HG03457 (cell line): ENCODE data around the gene TTBK1.

Experiments used
- ATAC-seq: cut with Tn5 transposase; IDR thresholded peaks from one replicate; pipeline ENCODE4 v1.9.1; 2021; ENCODE audit warnings: moderate number of reproducible peaks; ENCODE audit not compliant: unreplicated experiment

The TTBK1 gene

DNA sequence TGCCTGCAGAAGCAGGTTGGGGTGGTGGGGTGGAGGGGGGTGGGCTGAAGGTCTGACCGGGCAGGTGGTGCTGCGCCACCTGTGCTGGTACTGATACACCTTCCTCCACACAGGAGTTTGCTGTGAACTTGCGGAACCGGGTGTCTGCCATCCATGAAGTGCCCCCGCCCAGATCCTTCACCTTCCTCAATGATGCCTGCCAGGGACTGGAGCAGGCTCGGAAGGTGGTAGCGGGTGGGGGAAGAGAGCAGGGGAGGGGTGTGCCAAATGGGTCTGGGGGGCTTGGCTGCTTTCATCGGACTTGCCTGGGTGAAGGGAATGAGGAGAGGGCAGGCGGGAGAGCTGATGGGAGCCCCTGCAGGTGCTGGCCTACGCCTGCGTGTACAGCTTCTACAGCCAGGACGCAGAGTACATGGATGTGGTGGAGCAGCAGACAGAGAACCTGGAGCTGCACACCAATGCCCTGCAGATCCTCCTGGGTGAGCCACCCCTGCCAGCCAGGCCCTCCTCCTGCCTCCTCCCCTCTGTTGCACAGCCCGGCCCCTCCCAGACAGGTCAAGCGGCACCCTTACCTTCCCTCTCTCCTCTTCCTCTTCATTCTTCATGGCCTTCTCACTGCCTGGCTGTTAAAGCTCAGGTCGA, 20.7 kb upstream of the TTBK1 start:
- no peak for ATAC-seq

DNA sequence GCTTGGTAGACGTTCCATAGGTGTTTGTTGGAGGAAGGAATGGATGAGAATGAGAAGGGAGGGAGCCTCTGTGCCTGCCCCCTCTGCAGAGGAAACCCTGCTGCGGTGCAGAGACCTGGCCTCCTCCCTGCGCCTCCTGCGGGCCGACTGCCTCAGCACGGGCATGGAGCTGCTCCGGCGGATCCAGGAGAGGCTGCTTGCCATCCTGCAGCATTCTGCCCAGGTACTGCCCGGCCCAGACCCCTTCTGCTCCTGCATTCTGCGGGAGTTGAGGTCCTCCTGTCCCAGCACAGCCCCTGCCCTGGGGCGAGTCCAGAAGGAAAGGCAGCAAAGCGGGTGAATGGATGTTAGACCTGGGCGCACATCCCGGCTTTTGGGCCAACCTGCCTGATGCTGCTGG, 20.1 kb upstream of the TTBK1 start:
- ATAC-seq, result no peak

DNA sequence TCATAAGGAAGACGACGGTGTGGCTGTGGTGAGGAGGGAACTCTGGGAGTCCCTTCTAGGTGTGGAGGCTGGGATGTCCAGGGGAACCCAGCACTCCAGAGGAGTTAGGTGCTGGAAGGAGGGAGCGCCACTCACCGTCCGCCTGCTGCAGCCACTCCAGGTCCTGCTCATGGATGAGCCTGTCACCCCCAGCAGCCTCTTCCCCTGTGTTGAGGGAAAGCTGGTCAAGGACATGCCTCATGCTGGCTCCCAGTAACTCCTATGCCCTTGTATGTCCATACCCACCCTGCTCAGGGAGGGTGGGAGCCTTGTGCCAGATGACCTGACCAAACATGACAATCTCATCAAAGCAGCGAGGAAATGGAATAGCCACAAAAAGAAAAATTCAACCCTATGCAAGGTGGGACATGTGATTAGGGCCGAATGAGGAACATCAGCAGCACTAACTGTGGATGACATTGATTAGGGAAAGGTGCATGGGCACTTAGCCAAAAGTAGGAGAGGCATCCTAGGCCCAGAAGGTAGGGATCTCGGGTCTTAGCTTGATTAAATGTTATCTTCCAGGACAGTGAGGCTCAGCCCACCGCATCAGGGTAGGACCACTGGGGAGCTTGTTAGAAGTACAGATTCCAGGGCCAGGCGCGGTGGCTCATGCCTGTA, 17.0 kb upstream of the TTBK1 start:
- ATAC-seq, result no peak

DNA sequence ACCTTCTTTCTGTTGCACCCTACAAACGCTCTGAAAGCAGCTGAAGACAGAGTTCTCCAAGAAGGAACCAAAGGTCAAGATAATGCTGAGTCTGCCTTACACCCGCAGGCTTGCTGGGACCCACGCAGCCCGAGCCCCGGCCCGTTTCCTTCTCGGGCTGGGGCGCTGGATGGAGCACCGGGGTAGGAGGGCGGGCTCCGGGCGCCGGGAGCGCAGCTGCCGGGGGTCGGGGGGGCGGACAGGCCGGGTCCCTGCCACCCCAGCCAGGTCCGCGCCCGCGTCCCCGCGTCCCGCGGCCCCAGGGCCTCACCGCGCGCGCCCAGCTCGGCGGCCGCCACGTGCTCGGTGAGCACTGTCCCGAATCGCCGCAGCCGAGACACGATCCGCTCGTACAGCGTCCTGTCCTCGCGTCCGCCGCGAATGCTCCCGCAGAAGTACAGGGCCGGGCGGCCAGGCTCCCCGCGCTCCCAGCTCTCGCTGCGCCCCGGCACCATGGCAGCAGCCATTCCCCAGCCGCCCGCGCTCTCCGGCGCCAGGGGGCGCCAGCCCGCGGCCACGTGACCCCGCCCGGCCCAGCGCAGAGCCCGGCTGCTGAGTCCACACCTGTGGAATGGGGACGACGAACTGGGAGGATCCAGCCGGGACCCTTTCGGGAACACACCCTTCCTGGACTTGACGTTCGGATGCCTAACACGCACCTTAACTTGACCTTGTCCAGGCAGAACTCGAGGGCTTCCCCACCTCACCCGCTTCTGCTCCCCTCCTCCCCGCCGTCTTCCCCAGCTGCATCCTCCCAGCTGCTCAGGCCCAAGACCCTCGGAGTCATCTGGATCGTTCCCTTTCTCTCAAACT, 14.1 kb upstream of the TTBK1 start, which contains the start of gene DNPH1:
DNPH1 (minus strand) TSS at position 531 of the 852 bp plus-strand sequence; CDS start at position 506, 25 bp downstream.
- peak; percentile 49 for ATAC-seq

DNA sequence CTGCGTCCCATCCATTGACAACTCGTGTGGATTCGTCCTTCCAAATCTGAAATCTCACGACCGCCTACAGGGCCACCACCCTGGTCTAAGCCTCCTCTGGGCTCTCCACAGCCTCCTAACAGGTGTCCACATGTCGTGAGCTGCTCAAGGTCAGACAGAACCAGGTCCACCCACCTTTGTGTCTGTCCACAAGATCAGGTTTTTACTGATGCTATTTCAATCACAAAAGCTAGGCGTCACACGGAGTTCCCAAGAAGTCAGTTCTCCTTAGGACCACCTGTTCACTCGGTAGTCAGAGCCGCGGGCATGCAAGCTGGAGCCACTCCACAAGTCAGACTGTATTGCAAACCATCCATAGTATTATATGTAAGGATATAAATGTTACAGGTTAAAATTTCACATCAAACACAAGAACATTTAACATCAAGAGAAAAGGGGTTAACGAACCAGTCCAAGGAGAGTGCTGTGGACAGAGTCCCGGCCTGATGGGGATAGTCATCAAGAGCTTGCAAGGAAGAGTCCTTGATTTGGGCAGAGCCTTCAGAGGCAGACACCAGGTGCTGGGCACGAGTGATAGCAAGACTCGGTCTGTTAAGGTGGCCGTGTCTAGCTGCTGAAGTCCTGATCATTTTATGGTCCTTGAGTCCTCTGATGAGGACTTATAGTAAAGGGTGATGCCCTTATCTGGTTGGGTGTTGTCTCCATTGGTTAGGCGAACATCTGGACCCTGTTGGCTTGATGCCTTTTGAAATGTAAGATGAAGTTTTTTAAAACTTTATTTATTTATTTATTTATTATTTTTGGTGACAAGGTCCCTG, 13.3 kb upstream of the TTBK1 start:
- no peak for ATAC-seq

DNA sequence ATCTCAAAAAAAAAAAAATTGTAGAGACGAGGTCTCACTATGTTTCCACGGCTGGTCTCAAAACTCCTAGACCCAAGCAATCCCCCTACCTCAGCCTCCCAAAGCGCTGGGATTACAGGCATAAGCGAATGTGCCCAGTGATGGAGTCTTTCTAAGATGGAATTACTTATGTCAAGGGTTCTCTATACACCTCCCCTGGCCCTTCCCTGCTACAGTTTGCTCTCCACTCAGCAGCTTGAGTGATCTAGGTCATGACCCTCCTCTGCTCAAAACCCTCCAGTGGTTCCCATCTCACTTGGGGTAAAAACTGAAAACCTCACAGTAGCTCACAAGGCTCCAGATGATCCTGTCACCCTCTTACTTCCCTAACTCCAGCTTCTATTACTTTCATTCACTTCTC, 12.2 kb upstream of the TTBK1 start:
- ATAC-seq, result no peak

DNA sequence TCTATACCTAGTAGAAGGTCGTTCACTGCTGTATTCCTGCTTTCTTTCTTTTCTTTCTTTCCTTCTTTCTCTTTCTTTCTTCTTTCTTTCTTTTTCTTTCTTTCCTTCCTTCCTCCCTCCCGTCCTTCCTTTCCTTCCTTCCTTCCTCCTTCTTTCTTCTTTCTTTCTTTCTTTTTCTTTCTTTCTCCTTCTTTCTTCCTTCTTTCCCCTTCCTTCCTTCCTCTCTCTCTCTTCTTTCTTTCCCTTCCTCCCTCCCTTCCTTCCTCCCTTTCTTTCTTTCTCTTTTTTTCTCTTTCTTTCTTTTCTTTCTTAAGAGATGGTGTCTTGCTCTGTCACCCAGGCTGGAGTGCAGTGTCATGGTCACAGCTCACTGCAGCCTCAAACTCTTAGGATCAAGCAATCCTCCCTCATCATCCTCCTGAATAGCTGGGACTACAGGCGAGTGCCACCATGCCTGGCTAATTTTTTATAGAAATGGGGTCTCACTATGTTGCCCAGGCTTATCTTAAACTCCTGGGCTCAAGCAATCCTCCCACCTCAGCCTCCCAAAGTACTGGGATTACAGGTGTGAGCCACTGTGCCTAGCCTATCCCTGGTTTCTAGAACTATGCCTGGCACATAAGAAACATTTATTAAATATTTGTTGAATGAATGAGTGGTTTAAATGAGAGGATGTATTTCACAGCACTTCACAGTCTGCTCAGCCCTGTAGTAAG, 11.4 kb upstream of the TTBK1 start:
- ATAC-seq, result no peak

DNA sequence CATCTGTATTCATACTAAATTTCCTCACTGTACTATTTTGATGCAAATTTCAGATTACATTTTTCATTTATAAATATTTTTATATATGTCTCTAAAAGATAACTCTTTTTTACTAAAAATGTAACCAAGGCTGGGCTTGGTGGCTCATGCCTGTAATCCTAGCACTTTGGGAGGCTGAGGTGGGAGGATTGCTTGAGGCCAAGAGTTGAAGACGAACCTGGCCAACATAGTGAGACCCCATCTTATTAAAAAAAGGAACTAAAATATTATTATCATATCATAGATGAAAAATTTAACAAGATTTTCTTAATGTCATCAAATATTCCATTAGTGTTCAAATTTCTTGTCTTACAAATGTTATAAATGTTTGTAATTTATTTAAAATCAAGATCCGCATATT, 7.4 kb upstream of the TTBK1 start:
- no peak for ATAC-seq

DNA sequence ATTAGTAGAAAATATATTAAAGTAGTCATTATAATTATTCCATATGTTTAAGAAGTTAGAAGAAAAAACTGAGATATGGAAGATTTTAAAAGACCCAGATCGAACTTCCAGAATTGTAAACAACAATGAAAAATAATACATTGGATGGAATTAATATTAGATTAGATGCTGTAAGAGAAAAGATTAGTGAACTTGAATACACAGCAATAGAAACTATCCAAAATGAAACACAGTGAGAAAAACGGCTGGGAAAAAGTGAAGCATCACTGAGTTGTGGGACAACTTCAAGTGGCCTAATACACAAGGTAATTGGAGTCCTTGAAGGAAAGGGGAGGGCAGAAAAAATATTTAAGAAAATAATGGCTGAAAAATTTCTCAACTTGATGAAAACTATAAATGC, 4.2 kb upstream of the TTBK1 start:
- ATAC-seq, result no peak

DNA sequence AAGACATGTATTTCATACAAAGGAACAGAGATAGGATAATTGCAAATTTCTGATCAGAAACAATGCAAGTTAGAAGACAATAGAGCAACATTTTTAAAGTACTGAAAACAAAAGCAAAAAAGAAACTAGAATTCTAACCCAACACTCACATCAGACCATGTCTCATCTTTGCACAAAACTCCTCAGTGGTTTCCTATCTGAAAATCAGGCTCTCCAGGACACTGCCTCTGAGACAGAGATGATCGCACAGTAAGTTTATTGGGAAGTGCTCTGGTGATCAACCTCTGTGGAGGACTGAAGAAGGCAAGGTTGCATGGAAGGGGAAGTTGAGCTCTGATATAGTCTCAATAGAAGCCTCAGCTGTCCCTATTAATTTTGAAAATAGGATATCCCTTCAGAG, 2.3 kb upstream of the TTBK1 start:
- ATAC-seq, result no peak

DNA sequence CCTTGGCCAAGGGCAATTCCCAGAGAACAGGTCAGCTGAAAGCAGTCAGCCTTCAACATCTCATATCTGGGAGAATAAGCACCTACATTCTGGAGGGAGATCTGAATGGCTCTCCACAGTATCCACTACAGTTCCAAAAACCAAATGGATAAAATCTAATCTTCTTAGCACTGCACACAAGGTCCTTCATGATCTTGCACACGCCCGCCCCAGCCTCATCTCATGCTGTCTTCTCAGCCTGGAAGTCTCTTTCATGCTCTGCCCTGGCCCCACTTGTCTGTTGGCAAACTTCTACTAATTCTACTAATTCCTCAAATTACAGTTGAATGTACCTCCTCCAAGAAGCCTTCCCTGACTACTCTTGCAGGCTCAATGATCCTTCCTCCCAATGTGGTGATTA, 1.8 kb upstream of the TTBK1 start:
- ATAC-seq, result no peak

DNA sequence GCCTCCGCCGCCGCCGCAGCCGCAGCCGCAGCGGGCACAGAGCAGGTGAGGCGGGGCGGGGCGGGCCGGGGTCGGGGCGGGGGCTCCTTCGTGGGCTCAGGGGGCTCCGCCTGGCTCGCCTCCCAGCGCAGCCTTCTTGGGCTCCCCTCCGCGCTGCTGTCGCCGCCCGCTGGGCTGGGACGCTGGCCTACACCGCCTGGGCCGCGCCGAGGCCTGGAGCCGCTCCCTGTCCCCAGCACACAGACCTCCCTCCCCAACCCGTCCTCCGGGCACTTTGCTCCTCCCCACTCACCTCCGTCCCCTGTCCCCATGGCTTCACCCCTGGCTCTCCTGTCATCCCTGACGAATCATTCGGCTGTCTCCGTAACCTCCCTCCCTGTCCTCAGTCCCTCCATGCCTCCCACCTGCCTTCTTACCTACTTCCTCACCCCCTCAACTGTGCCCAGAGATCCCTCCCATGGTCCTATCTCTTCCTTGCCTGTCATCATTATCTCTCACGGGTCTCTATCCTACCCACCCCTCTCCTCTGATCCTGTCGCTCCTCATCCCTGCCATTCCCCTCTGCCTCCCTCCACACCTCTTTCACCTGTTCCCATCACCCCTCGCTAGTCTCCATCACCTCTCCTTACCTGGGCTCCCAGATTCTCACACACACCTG, 512 bp downstream of the TTBK1 start:
- no peak for ATAC-seq

DNA sequence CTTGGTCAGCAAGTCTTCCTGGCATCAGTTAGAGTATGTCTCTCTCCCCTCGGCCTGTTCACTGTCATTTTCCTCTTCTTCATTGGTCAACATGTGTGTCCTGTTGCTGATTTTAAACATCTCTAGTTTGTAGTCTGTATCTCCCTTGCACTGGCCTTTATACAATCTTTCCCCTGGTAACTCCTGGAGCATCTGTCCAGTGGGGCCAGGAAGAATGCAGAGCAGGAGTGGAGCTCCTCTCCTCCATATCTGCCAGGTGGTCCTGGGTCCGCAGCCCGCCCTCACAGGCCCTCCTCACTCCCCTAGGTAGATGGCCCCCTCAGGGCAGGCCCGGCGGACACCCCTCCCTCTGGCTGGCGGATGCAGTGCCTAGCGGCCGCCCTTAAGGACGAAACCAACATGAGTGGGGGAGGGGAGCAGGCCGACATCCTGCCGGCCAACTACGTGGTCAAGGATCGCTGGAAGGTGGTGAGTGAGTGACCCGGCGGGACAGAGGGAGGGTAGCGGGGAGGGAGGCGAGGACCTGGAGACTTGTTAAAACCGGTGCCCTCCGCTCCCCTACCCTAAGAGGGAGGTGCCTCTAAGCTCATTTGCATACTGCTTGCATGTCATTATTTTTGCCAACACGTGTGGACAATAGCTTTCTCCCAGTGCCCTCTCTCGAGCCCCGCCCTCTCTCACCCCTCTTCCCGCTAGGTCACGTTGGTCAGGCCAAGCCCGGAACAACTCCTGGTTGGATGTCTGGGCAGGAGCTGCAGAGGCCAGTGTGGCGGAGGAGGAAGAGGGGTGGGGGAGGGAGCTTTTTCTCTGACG, 3.2 kb downstream of the TTBK1 start:
- no peak for ATAC-seq

DNA sequence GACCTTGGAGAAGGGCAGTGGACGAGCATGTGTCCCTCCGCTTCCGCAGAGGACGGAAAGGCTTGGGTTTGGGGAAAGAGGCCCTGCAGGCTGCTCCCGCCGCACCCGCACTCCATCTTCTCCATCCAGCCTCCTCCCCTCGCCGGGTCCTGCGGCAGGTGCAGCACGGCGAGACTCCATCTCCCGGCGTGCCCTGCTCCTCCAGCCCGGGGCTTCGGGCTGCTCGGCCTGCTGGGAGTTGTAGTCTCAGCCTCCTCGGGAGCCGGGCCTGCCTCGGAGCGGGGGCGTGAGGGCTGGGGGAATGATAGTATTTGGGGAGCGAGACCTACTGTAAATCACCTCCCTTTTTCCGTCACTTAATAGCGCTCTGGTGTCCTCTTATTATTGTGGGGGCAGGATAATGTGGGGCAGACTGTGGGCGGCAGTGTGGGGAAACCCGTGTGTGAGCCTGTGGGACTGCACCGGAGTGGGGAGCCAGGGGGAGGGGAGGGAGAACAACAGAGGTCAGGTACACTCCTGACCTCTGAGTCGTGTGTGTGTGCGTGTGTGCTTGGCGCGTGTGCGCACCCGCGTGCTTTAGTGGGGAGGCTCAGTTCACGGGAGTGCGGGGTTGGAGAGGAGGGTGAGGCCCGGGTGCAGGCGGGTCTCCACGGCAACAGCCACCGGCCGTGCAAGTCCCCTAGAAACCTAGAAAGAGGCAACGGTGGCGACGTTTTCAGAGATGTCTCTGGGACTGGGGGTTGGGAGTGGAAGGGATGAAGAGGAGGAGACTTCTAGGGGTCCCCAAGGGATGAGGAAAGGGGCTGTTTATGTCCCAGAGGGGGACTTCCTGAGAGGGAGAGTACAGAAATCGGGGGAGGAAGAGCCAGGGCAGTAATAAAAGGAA, 4.1 kb downstream of the TTBK1 start:
- ATAC-seq, result peak; percentile 71

DNA sequence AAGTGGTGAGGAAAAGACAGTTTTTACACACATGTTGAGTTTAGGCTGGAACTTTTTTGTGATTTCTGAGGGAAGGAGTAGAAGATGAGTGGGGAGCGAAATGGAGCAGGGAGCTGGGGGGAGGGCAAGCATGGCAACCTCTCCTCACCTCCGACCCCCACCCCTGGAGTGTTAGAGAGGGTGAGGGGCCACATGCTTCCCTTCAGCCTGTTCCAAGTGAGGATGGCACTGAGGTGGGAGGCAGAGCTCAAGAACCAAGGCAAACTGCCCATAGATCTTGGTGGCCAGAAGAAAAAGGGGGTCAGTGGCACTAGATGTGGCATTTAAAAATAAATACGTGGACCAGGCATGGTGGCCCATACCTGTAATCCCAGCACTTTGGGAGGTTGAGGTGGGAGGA, 4.8 kb downstream of the TTBK1 start:
- ATAC-seq, result no peak

DNA sequence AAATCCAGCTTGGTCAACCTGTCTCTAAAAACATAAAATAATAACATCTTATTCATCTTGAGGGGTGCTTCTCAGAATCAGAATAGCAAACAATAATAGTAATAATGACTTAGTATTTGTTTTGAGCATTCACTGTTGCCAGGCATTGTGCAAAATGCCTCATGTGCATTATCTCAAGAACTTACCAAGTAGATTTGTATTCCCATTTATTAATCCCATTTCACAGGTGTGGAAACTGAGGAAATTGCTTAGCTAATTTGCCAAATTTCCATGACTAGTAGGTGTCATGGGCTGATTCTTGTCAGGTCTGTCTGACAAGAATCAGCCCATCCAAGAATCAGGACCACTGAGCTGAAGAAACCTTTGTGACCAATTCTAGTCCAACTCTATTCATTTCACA, 5.5 kb downstream of the TTBK1 start:
- ATAC-seq, result no peak

DNA sequence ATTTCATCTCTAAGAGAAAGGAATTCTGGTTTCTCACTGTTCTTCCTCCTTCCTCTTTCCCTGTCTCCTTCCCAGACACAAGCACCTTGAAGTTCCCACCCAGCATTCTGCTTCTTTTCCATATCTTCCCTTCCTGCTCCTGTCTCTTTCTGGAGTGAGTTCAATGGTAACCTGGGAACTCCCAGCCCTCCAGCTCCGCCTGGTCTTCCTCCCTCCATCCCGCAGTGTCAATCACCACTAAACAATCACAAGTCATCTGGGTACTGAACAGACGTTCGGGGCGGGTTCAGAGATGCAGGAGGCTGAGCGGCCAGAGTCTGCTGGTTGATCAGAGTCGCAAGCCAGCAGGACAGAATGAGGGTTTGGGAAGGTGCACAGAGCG, 7.7 kb downstream of the TTBK1 start:
- no peak for ATAC-seq

DNA sequence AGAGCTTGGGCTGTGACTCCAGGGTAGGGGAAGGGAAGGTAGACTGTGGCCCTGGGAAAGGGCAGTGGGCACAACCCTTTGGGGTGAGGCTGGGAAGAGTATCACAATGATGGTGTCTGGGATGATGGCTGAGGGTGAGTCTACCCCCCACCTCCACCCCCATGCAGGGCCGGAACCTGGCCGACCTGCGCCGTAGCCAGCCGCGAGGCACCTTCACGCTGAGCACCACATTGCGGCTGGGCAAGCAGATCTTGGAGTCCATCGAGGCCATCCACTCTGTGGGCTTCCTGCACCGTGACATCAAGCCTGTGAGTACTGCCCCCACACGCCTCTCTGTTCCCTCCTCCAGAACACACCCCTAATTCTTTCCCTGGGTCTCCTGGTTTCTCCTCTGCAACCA, 10.1 kb downstream of the TTBK1 start:
- ATAC-seq, result no peak
